ENCODE data around the gene MTF1. TPM values are rescaled to one million over a fixed set of nuclear protein-coding genes. Genes with fewer than 3 reads are reported as not detected.
A peak's percentile ranks its signal among the peaks of the same experiment; 100 is the strongest.

MTF1 gene
- total RNA-seq, 3 donors from 2014 or later = 36.4 to 50.1 (median 49.1) TPM

DNA sequence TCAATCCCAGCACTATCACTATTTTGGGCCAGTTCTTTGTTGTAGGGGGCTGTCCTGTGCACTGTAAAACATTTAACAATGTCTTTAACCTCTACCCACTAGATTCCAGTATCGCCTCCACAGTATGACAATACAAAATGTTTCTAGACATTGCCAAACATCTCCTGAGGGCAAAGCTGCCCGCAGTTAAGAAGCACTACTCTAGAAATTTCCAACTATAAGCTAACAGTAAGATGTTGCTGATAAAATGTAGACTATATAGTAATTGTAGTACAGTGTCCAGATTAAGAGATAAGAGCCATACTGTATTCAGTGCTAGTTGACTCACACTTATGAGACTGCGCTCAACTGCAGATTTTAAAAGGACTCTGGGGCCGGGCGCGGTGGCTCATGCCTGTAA, 5.0 kb downstream of the MTF1 start:
- Mint-ChIP-seq H3K4me3 (no peak overlapping the region), H3K9me3 (no peaks in the 10 kb centered on the region), H3K36me3 (ENCODE audit: insufficient read depth) (peaks cover 26% of the 10 kb centered on the region), H3K27me3 (ENCODE audit: low read depth) (no peaks in the 10 kb centered on the region), H3K4me1 (ENCODE audit: low read depth) (peaks cover 49% of the 10 kb centered on the region)
- ATAC-seq (no peak), DNase-seq (no peak)

DNA sequence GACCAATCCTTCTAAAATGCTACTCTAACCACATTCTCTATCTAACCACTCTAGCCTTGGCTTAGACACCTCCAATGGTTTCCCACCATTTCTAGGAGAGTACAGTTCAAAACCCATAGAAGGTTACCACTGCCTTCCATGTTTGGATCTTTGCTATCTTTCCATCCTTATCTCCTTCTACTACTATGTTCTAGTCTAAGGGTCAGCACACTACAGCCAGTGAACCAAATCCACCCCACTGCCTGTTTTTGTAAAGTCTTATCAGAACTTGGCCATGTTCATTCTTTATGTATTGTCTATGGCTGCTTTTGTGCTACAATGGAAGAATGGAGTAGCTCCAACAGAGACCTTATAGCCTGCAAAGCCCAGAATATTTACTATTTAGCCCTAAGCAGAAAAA, 6.2 kb downstream of the MTF1 start:
- DNase-seq = no peak
- H3K9me3 Mint-ChIP-seq = no peaks in the 10 kb centered on the region
- H3K27me3 Mint-ChIP-seq (ENCODE audit: low read depth) = no peaks in the 10 kb centered on the region
- H3K4me3 Mint-ChIP-seq = peak overlapping the region; percentile 45
- peaks cover 51% of the 10 kb centered on the region for H3K4me1 Mint-ChIP-seq (ENCODE audit: low read depth)
- H3K36me3 Mint-ChIP-seq (ENCODE audit: insufficient read depth) = peaks cover 31% of the 10 kb centered on the region
- no peak for ATAC-seq

DNA sequence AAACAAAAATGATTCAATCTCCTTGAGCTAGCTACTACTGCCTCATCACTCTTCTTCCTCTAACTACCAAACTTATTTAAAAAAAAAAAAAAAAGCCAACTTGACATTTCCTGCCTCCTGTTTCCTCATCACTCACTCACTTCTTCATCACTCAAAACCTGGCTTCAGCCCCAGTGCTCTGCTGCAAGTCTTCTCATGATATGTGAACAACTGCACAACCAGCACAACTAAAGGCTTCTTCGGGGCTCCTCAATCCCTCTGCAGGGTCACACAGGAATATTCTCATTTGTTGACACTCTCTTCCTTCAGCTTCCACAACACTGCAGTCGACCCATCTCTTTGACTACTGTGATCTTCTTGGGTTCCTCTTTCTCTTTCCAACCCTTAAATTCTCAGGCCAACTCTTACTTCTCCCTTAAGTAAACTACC, 7.6 kb downstream of the MTF1 start:
- Mint-ChIP-seq H3K27me3 (ENCODE audit: low read depth) (no peaks in the 10 kb centered on the region), H3K4me1 (ENCODE audit: low read depth) (peaks cover 48% of the 10 kb centered on the region), H3K4me3 (no peak overlapping the region), H3K36me3 (ENCODE audit: insufficient read depth) (peaks cover 24% of the 10 kb centered on the region), H3K9me3 (no peaks in the 10 kb centered on the region)
- ATAC-seq (no peak), DNase-seq (no peak)

DNA sequence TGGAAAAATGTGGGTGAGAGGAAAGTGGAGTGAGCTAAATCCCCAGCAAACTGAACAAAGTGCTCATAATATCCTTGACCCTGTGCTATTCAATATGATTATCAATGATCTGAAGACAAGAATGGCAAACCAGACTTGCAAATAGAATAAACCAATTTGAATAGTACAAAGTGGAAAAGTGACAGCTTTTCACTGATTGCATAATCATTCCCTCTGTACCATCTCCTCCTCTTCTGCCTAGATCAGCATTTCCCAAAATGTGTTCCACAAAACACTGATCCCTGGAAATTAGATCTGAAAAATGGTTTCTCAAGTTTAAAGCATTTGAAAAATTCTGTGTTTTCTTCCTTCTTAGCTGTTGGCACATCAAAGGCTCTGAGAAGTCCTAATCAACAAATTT, 8.1 kb downstream of the MTF1 start:
- H3K4me3 Mint-ChIP-seq = no peak overlapping the region
- H3K27me3 Mint-ChIP-seq (ENCODE audit: low read depth) = no peaks in the 10 kb centered on the region
- peaks cover 50% of the 10 kb centered on the region for H3K4me1 Mint-ChIP-seq (ENCODE audit: low read depth)
- DNase-seq = no peak
- ATAC-seq = no peak
- H3K9me3 Mint-ChIP-seq = no peaks in the 10 kb centered on the region
- peaks cover 24% of the 10 kb centered on the region for H3K36me3 Mint-ChIP-seq (ENCODE audit: insufficient read depth)

DNA sequence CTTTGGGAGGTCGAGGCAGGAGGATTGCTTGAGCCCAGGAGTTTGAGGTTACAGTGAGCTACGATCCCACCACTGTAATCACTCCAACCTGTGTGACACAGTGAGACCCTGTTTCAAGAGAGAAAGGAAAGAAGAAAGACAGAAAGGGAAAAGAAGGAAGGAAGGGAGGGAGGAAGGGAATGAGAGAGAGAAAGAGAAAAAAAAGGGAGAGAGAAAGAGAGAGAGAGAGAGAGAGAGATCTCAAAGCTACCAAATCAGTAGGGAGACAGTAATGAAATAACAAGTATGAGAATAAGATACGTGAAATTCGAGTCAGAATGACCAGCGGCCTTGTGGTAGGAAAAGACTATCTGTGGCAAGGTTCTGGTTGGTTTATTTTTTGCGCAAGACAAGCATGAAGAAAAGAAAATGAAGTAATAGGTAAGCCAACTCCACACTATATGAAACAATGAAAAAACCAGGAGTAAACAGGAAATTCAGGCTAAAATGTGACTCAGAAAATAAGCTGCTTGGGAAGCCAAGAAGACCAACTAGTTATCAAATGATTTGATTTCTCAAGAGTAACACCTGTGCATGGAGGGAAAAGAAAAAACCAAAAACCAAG, 8.9 kb downstream of the MTF1 start:
- no peak for ATAC-seq
- Mint-ChIP-seq H3K4me1 (ENCODE audit: low read depth) (peaks cover 51% of the 10 kb centered on the region), H3K9me3 (no peaks in the 10 kb centered on the region), H3K36me3 (ENCODE audit: insufficient read depth) (peaks cover 25% of the 10 kb centered on the region), H3K27me3 (ENCODE audit: low read depth) (no peaks in the 10 kb centered on the region), H3K4me3 (no peak overlapping the region)
- DNase-seq = no peak

DNA sequence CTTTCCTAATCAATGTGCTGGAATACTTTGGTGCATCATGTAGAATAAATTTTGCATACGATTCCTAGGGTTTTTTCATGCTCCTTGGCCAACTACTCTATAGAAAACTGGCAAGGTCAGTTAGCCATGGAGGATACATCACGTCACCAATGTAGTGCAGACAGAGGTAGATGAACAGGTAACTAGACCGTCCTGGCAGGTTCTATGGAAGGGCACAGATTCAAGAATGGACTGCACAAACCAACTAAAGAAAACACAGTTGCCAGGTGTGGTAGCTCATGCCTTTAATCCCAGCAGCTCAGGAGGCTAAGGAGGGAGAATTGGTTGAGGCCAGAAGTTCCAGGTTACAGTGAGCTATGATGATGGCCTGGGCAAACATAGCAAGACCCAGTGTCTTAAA, 9.9 kb downstream of the MTF1 start:
- no peak for DNase-seq
- H3K36me3 Mint-ChIP-seq (ENCODE audit: insufficient read depth) = peaks cover 31% of the 10 kb centered on the region
- H3K9me3 Mint-ChIP-seq = no peaks in the 10 kb centered on the region
- no peak overlapping the region for H3K4me3 Mint-ChIP-seq
- H3K4me1 Mint-ChIP-seq (ENCODE audit: low read depth) = peaks cover 52% of the 10 kb centered on the region
- H3K27me3 Mint-ChIP-seq (ENCODE audit: low read depth) = no peaks in the 10 kb centered on the region
- no peak for ATAC-seq

DNA sequence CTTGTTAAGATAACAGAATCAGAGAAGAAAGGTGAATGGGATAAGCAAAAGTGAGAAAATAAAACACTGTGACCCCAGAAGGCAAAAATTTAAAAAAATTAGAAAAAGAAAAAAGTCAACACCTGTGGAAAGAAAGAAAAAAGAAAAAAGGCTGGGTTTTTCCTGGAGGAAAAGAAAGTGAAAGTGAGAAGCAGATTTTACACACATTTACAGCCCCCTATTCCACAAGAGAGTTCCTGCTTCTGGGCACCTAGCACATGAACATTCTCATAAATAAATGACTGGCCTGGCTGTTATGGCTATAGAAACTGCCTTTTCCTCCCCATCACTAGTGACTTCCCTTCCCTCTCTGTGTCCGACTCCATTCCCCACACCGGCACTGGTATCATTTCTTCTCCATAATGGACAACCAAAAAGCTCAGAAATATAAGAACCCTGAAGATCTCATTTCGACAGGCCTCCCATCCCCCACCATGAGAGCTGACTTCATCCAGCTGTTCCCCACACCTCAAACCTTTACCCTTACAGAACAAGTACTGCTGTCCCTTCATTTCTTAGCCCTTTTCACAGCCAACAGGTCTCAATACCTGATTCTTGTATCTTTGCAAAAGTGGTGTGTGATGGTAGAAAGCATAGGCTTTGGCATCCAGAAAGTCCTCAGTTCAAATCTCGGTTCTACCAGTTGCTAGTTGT, 12.6 kb downstream of the MTF1 start:
- no peak for DNase-seq
- H3K4me3 Mint-ChIP-seq = peak overlapping the region; percentile 19
- H3K4me1 Mint-ChIP-seq (ENCODE audit: low read depth) = peaks cover 41% of the 10 kb centered on the region
- ATAC-seq = peak in 1 of 2 donors; percentile 38
- peaks cover 26% of the 10 kb centered on the region for H3K36me3 Mint-ChIP-seq (ENCODE audit: insufficient read depth)
- H3K27me3 Mint-ChIP-seq (ENCODE audit: low read depth) = no peaks in the 10 kb centered on the region
- no peaks in the 10 kb centered on the region for H3K9me3 Mint-ChIP-seq

DNA sequence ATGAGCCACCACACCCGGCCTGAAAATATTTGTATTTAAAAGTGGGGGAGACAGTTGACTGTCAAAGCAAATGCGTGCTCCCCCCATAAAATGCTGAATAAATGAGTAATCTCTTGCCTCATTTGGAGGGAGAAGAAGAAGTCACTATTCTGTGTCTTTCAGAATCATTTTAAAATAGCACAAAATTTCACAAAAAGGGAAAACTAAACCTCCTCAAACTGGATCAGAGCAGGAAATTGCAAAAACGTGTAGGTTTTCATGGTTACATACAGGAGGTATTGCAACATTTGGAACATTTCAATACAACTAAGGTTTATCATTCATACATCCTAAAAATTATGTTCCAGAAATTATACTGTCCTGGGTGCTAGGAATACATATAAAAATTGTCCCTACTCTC, 13.6 kb downstream of the MTF1 start:
- H3K27me3 Mint-ChIP-seq (ENCODE audit: low read depth) = no peaks in the 10 kb centered on the region
- no peaks in the 10 kb centered on the region for H3K9me3 Mint-ChIP-seq
- DNase-seq = no peak
- no peak for ATAC-seq
- H3K4me3 Mint-ChIP-seq = no peak overlapping the region
- peaks cover 26% of the 10 kb centered on the region for H3K36me3 Mint-ChIP-seq (ENCODE audit: insufficient read depth)
- H3K4me1 Mint-ChIP-seq (ENCODE audit: low read depth) = peaks cover 41% of the 10 kb centered on the region

DNA sequence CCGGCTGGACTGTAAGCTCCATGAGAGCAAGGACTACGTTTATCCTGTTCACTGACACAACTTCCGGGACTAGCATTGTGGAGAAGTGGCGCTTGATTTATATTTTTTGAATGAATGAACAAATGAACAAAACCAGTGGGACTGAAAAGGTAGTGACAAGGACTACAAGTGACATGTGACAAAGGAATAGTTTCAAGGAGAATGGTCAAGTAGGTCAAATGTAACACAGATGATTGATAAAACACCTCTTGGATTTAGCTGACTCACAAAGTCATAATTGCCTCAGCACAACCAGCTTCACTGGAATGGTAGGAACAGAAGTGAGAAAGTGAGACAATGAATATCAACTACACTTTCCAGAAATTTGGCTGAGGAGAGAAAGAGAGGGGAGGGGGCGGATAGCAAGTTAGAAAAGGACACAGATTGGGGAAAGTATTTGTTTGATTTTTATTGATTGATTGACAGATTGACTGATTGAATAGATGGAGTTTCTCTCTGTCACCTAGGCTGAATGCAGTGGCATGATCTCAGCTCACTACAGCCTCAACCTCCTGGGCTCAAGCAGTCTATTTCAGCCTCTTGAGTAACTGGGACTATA, 14.2 kb downstream of the MTF1 start:
- no peak for DNase-seq
- Mint-ChIP-seq H3K4me3 (no peak overlapping the region), H3K27me3 (ENCODE audit: low read depth) (no peaks in the 10 kb centered on the region), H3K36me3 (ENCODE audit: insufficient read depth) (peaks cover 26% of the 10 kb centered on the region), H3K9me3 (no peaks in the 10 kb centered on the region), H3K4me1 (ENCODE audit: low read depth) (peaks cover 41% of the 10 kb centered on the region)
- no peak for ATAC-seq

DNA sequence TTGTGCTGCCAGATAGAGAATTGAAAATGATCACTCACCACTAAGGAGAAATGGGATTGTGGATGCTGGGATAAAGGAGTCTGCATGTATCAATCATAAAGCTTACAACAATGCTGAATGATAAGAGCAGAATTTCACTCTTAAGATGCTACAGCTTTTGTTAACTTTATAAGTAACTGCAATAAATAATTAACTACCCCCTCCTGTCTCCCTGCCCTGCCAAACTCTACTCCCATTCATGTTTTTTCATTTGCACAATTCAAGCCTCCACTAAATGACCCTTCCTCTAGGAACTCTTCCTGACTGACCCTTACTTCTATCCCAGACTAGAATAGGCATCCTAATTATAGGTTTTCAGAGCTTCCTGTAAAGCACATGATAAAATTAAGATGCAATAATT, 14.9 kb downstream of the MTF1 start:
- Mint-ChIP-seq H3K4me1 (ENCODE audit: low read depth) (peaks cover 39% of the 10 kb centered on the region), H3K9me3 (no peaks in the 10 kb centered on the region), H3K4me3 (no peak overlapping the region), H3K27me3 (ENCODE audit: low read depth) (no peaks in the 10 kb centered on the region), H3K36me3 (ENCODE audit: insufficient read depth) (peaks cover 30% of the 10 kb centered on the region)
- DNase-seq (no peak), ATAC-seq (no peak)

DNA sequence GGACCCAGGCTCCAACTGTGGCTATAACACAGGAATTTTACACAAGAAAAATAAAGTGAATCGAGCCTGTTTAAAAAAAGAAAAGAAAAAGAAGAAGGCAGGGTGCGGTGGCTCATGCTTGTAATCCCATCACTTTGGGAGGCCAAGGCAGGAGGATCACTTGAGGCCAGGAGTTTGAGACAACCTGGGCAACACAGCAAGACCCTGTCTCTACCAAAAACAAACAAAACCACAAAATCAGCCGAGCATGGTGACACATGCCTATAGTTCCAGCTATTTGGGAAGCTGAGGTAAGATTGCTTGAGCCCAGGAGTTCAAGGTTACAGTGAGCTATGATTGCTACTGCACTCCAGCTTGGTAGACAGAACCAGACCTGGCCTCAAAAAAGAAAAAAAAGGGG, 17.7 kb downstream of the MTF1 start:
- DNase-seq = no peak
- no peaks in the 10 kb centered on the region for H3K9me3 Mint-ChIP-seq
- H3K27me3 Mint-ChIP-seq (ENCODE audit: low read depth) = no peaks in the 10 kb centered on the region
- H3K36me3 Mint-ChIP-seq (ENCODE audit: insufficient read depth) = peaks cover 32% of the 10 kb centered on the region
- peaks cover 21% of the 10 kb centered on the region for H3K4me1 Mint-ChIP-seq (ENCODE audit: low read depth)
- H3K4me3 Mint-ChIP-seq = no peak overlapping the region
- ATAC-seq = no peak

DNA sequence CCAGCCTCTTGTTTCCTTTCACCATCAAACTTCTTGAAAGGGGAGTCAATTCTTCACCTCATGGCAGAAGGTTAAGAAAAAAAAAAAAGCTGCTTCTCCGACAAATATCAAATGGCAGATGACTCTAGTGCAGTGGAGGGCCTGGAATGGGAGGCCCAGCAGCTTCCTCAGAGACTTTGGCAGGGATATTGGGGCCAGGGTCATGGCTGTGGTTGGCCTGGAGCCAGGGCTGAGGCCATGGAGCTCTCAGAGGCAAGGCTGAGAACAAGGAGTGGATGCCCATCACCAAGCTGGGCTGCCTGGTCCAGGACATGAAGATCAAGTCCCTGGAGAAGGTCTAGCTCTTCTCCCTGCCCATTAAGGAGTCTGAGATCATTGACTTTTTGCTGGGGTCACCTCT, 18.7 kb downstream of the MTF1 start:
- Mint-ChIP-seq H3K4me3 (no peak overlapping the region), H3K9me3 (no peaks in the 10 kb centered on the region), H3K36me3 (ENCODE audit: insufficient read depth) (peaks cover 35% of the 10 kb centered on the region), H3K4me1 (ENCODE audit: low read depth) (peaks cover 16% of the 10 kb centered on the region), H3K27me3 (ENCODE audit: low read depth) (no peaks in the 10 kb centered on the region)
- no peak for DNase-seq
- no peak for ATAC-seq

DNA sequence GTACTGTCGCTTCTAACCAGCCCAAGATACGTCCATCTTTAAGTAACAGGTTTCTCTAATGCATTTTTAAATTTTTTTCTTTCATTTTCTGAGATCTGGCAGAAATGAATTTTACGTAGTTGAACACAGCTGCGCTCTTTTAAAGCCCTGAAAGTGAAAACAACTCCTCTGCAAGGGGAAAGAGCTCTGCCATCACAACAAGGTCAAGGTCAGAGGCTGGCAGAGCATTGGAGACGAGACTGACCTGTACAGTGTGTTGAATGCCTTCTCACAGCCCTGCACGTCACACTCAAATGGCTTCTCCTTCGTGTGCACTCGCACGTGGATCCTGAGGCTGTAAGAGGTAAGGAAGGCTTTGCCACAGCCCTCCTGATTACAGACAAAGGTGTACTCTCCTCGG, 19.7 kb downstream of the MTF1 start:
- Mint-ChIP-seq H3K36me3 (ENCODE audit: insufficient read depth) (peaks cover 35% of the 10 kb centered on the region), H3K4me1 (ENCODE audit: low read depth) (peaks cover 7% of the 10 kb centered on the region), H3K27me3 (ENCODE audit: low read depth) (no peaks in the 10 kb centered on the region), H3K4me3 (no peak overlapping the region), H3K9me3 (no peaks in the 10 kb centered on the region)
- no peak for ATAC-seq
- DNase-seq = no peak

DNA sequence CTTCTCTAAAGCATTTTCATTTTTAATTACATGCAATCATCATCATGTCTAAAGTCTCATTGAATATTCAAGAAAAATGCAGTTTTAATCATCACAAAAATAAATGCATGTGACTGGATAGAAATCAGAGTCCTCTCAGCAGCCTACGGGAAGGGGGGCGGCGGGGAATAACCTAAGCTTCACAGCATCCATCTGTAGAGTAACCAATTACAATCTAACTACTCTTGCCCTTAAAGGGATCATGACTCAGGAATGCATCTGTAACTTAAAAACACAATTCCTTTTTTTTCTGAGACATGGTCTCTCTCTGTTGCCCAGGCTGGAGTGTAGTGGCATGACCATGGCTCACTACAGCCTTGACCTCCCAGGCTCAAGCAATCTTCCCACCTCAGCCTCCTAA, 22.6 kb downstream of the MTF1 start:
- Mint-ChIP-seq H3K4me3 (no peak overlapping the region), H3K36me3 (ENCODE audit: insufficient read depth) (peaks cover 45% of the 10 kb centered on the region)
- ATAC-seq = no peak

DNA sequence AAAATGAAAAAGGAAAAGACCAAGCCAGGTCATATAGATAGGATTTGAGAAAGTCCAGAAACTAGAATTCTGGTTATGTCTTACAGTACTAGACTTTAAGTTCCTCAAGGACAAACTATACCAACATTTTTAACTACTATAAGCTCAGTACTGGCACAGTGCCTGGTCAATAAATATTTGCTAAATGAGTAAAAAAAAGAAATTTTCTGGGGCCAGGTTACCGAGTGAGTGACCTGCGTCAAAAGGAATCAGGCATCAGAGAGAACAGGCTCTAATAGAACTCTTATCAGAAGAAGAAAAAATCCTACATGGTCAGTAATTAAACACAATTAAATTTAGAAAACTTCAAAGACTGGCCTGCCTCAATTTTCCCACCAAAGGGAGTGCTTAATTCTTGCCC, 27.6 kb downstream of the MTF1 start:
- H3K36me3 Mint-ChIP-seq (ENCODE audit: insufficient read depth) = peaks cover 52% of the 10 kb centered on the region
- H3K4me3 Mint-ChIP-seq = no peak overlapping the region
- no peaks in the 10 kb centered on the region for H3K27me3 Mint-ChIP-seq (ENCODE audit: low read depth)
- ATAC-seq (no peak), DNase-seq (no peak)
- peaks cover 2% of the 10 kb centered on the region for H3K4me1 Mint-ChIP-seq (ENCODE audit: low read depth)
- no peaks in the 10 kb centered on the region for H3K9me3 Mint-ChIP-seq

More for the DNA sequence above, 22.6 kb downstream of the MTF1 start:
- Mint-ChIP-seq H3K4me1 (ENCODE audit: low read depth) (peaks cover 2% of the 10 kb centered on the region), H3K27me3 (ENCODE audit: low read depth) (no peaks in the 10 kb centered on the region), H3K9me3 (no peaks in the 10 kb centered on the region)
- DNase-seq = no peak

All from activated T-cell treated with anti-CD3 and anti-CD28 coated beads, Interleukin-2, amount 50 U/mL, for 4 hours (primary cell).